Measurements from ENCODE around the gene ACTN3.
A peak's percentile ranks its signal among the peaks of the same experiment; 100 is the strongest.
"Not testable (repeated sequence)": the region's sequence is repeated elsewhere in the genome, so short reads cannot be mapped to it uniquely, and the experiment has no call there.

ACTN3 gene

GRCh38 chr11:66546368-66546965 lies at the start of gene ACTN3:
Gene ACTN3 (plus strand): TSS chr11:66546903. CDS start chr11:66546938, 35 bp downstream.
- DNase-seq (ENCODE audit: low read depth, low spot score): no peak

GRCh38 chr11:66497206-66497605 lies 49.5 kb upstream of the ACTN3 start:
- DNase-seq (ENCODE audit: low read depth, low spot score): no peak

DNA sequence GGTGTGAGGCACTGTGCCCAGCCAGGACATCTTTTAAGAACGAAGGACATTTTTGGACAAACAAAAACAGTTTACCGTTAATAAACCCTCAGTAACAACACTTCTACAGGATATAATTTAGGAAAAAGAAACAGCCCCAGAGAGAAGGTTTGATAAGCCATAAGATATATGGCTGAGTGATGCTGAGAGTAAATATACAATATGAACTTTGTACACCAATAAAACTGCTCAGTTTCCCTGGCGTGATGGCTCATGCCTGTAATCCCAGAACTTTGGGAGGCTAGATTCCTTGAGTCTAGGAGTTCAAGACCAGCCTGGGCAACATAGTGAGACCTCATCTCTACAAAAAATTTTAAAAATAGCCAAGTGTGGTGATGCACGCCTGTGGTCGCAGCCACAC lies 48.2 kb upstream of the ACTN3 start:
- DNase-seq (ENCODE audit: low read depth, low spot score): no peak

- no peak for DNase-seq (ENCODE audit: low read depth, low spot score)
Measured at GRCh38 chr11:66505276-66505816, 41.4 kb upstream of the ACTN3 start.

DNA sequence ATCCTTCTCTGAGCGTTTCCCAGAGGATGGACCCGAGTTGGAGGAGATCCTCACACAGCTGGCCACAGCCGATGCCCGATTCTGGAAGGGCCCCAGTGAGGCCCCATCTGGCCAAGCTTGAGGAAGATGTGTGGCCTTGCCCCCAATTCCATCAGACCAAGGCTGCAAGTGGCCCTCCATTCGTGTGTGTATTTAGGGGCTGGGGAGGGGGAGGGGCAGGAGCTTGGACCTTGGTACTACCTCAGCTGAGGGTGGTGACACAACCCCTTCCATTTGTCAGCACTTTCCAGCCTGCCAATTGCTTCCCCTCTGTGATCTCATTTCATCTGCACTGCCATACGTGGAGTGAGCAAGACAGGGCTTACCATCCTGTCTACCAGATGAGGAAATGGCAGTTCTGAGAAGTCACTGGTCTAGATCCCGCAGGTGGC lies 37.6 kb upstream of the ACTN3 start:
- no peak for DNase-seq (ENCODE audit: low read depth, low spot score)

DNA sequence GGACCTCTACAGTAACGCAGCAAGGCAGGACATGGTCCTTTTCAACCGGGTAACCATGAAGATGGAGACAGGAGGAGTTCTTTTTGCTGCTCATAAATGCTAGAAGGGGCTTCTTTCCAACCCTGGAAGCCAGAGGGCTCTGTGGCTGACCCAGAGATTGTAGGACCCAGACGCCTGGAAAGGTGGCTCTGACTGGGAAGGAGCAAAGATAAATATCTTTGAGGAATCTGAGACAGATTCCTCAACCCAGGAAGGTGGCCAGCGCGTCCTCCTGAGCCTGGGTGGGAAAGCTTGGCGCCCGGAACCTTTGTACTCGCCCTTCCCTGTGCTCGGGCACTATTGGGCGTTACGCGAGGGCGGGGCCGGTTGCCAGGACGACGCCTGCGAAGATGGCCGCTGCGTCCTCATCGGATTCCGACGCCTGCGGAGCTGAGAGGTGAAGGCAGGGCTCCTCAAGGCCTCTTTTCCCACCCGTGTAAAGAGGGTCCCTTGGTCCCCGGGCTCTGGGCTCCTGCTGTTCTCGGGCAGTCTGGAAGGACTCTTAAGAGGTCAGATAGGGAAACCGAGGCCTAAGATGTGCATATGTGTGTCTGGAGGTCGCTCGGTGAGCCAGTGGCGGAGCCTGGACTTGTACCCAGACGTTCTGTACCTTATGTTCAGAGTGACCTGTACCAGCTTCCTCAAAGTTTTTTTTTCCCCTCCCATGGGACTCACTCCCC lies 36.3 kb upstream of the ACTN3 start, which contains the start of gene BBS1:
Gene BBS1, plus strand, starts transcription at position 365 of the 719 bp plus-strand sequence. Its CDS starts 25 bp downstream, at position 390.
- peak; percentile 33 for DNase-seq (ENCODE audit: low read depth, low spot score)

DNA sequence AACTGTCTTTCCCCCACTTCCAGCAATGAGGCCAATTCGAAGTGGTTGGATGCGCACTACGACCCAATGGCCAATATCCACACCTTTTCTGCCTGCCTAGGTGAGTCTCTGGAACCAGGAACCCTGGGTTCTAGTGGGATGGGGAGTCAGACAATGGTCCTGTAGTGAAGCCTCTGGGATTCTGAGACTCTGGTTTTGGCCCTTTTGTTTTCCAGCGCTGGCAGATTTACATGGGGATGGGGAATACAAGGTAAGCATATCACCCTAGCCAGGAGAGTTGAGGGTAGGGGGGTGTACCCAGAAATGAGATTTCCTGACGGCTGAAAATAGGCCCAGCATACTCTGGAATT lies 35.7 kb upstream of the ACTN3 start:
- DNase-seq (ENCODE audit: low read depth, low spot score): no peak

GRCh38 chr11:66523611-66524010 lies 23.1 kb upstream of the ACTN3 start:
- DNase-seq (ENCODE audit: low read depth, low spot score): no peak

- DNase-seq (ENCODE audit: low read depth, low spot score): no peak
Measured at GRCh38 chr11:66524304-66525040, 22.2 kb upstream of the ACTN3 start.

DNA sequence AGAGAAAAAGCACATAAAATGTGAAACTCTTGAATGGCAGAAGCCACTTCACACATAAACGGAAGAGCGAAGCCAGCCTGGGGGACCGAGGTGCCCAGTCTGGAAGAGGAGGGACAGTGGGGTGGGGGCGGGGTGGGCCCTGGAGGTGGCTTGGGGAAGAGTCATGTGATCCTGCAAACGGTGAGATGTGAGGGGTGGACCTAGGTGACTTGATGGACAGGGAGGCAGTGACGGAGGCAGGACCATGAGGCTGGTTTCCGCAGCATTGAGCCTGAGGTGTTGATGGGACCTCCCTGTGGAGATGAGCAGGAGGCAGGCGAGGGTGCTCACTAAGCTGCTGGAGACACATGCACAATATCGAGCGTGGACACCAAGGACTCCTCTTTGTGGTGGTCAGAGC lies 17.6 kb upstream of the ACTN3 start:
- DNase-seq (ENCODE audit: low read depth, low spot score): no peak

- no peak for DNase-seq (ENCODE audit: low read depth, low spot score)
Measured at GRCh38 chr11:66529655-66530054, 17.0 kb upstream of the ACTN3 start.

DNA sequence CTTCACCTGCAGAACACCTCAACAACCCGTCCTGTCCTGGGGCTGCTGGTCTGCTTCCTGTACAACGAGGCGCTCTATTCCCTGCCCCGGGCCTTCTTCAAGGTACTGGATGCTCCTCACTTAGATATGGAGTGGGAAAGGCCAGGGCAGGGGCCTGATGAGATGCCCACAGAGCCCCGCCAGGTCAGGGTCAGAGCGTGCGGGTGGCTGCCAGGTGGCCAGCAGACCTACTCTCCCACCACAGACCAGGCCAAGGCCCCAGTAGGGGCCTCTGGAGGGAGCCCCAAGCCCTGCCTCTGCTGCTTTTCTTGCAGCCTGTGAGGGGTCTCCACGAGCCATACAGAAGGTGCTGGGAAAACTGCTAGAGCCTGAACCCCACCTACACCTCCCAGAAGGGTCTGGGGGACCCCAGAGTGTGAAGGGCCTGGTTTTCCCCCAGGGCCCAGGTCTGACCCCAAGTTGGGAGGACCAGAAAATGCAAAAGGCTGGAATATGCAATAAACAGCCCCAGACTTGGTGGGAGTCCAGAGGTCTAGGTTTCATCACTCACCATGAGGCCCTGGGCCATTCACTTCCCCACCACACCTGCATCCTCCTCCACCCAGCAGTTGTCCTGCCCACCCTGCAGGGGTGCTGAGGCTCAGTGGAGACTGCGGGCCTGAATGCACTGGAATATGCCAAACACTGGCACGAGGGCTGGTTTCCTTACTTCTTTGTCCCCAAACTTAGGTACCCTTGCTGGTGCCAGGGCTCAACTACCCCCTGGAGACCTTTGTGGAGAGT lies 15.6 kb upstream of the ACTN3 start:
- no peak for DNase-seq (ENCODE audit: low read depth, low spot score)

DNA sequence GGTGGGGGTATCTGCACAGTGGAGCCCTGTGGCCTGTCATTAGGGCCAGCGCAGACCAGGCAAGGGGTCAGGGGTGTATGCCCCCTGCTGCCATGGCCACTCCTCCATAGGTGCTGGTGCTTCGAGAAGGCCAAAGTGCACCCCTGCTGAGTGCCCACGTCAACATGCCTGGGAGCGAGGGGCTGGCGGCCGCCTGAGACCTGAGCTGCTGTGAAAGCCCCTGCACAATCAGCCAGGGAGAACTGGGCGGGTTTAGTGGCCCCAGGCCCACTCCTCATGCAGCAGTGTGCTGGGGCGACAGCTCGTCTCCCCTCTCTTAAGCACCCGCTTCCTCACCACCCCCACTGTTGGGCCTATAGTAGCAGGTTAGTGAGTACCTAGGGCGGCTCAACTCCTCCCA lies 14.9 kb upstream of the ACTN3 start:
- DNase-seq (ENCODE audit: low read depth, low spot score): no peak

DNA sequence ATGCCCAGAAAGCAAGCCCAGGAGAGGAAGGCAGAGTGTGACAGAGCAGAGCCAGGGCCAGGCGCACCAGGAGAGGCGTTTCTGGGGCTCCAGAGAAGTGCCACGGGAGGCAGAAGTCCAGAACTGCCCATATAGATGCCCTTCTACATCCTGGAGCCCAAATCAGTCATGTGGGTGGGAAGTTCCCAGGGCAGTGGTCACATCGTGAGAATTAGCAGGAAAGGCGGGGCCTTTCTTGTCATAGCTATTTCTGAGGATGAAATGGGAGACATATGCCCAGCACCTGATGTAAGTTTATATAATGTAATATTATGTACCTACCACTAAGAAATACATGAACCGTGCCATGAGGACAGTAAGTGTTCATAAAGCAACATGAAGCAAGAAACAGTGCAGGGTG lies 13.9 kb upstream of the ACTN3 start:
- no peak for DNase-seq (ENCODE audit: low read depth, low spot score)

DNA sequence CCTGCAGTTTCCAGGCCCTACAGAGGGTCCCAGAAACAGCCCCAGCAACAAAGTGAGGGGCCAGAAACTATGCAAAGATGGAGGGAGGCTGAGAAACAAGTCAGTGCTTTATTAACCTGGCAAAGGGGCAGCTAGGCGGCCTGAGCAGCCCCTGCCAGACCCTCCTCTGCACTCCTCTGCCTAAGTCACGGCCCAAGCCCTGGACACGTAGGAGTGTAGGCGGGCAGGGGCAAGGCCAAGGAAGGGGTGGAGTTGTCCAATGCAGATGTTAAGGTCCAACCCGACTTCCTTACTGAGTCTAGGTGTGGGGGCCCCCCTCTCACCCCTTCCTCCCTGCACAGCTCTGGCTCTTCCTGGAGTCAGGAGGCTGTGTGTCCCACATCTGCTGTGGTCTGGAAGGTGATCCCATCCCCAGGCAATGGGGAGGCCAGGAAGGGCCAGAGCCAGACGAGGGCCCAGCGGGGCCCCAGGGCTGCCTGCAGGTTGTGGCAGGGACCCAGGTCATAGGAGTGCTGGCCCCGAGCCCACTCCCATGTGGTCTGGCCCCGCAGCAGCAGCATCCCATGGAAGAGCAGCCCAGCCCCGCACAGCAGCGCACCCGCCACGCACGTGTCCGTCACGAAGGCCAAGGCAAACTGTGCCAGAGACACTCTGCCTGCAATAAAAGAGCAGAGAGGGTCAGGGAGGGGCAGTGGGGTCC lies 7.4 kb upstream of the ACTN3 start:
- DNase-seq (ENCODE audit: low read depth, low spot score): no peak

DNA sequence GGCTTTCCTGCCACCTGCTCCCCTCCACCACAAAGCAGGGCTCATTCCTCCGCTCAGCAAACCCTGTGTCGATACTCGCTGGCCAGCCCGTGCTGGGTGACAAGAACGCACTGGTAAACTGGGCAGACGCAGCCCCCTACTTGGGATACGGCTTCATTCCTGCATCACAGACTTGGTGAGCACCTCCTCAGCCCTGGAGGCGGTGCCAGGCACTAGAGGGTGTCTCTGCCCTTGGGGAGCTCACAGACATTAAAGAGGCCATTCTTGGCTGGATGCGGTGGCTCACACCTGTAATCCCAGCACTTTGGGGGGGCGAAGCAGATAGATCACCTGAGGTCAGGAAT lies 6.9 kb upstream of the ACTN3 start:
- no peak for DNase-seq (ENCODE audit: low read depth, low spot score)

DNA sequence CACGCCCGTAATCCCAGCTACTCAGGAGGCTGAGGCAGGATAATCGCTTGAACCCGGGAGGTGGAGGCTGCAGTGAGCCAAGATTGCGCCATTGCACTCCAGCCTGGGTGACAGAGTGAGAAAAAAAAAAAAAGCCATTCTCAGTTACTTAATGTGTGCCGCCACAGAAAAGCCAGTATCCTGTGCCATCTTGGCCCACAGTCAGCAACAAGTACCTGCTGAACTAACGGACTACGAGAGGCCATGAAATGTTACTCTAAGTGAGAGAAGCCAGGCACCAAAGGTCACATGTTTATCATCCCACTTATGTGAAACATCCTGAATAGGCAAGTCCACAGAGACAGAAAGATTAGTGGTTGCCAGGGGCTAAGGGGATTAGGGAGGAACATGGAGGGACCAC lies 6.1 kb upstream of the ACTN3 start:
- DNase-seq (ENCODE audit: low read depth, low spot score): not testable (repeated sequence)

- no peak for DNase-seq (ENCODE audit: low read depth, low spot score)
Measured at GRCh38 chr11:66541892-66542291, 4.8 kb upstream of the ACTN3 start.

DNA sequence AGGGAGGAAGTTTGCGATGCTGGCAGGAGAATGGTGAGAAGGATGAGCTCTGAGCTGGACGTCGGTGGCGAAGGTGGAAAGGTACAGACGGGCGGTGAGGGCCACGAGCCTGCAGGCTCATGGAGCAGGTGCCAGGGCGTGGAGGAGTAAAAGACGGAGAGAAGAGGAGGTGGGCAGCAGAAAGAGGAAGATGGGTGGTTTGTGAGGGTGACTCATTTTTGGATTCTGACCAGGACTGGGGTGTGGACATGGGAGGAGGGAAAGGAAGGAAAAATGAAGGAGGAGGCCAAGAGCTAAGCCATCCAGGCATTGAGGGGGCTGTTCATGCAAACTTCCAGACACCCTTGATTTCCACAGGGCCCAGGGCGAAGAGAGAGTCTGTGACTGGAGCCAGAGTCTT lies 4.3 kb upstream of the ACTN3 start:
- DNase-seq (ENCODE audit: low read depth, low spot score): no peak

GRCh38 chr11:66543263-66544107 lies 3.2 kb upstream of the ACTN3 start:
- no peak for DNase-seq (ENCODE audit: low read depth, low spot score)
